ENCODE data around the gene REPIN1.
"Not testable (repeated sequence)": the region's sequence is repeated elsewhere in the genome, so short reads cannot be mapped to it uniquely, and the experiment has no call there.

Gene REPIN1

DNA sequence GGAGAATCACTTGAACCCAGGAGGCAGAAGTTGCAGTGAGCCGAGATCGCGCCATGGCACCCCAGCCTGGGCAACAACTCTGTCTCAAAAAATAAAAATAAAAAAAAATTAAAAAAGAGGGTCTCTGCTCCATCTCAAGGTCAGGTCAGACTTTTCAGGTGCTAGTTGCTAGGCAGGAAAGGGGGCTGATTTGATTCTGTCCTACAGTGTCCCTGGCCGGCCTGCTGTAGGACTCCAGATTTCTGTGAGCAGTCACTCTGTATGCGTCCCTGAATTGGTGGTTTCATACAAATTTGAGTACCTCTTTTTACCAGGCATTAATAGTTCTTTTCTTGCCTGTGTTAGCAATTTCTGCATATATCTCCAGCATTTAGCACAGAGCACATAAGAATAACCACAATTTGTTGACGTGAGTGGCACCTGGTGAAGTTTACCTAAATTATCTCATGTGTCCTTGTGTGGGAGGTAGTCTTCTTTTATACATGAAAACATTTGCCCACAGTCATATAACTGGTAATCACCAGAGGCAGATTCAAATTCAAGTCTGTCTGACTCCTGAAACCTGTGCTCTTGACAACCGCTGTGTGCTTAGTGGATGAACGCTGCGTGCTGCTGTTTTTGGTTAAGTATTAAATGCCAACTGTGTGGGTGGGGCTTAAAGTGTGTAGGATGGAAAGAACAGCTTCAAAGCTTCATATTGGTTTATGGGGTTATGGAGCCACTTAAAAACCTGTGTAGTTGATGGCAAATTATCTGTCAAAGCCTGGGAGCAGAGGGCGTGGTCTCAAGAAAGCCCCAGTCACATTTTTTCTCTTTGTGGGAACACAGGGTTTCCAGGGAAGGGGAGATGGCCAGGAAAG, 7.3 kb downstream of the REPIN1 start:
- DNase-seq (ENCODE audit: low read depth in 3 of 3) = peak in 2 of 3 donors; percentile 17 to 49

DNA sequence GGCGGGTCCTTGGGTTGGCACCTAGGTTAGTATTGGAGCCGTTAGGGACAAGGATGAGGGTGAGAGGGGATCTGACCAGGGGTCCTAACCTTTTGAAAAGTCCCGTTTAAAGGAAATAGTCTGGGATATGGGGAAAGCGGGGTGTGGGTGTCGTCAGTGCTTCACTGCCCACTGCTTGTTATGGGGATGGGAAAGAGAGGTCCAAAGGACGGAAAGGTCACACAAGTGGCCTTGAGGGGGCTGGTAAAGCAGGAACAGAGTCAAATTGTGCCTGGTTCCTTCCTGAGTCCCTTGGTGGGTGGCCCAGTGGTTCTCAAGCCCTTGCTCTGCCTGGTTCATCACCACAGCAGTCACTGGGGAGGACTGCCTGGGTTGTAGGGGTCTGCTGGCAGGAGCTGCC, 7.9 kb downstream of the REPIN1 start:
- DNase-seq (ENCODE audit: low read depth in 3 of 3) = no peak

DNA sequence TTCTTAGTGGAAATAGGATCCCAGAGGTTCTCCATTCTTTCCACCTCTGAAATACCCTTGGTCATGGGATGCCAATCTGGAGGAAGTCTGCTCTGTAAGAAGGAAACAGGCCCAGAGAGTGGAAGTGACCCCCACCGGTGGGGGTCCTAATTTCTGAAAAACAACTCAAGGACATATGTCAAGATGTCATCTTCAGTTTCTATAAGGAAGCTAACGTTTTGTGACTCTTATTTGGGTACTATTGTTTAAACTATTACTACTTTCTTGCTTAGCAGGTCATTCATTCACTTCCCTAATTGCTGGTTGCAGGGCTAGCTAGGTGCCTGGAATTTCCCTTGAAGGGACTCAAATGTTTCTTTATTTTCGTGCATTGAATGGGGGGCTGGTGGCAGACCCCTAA, 8.6 kb downstream of the REPIN1 start:
- no peak for DNase-seq (ENCODE audit: low read depth in 3 of 3)

DNA sequence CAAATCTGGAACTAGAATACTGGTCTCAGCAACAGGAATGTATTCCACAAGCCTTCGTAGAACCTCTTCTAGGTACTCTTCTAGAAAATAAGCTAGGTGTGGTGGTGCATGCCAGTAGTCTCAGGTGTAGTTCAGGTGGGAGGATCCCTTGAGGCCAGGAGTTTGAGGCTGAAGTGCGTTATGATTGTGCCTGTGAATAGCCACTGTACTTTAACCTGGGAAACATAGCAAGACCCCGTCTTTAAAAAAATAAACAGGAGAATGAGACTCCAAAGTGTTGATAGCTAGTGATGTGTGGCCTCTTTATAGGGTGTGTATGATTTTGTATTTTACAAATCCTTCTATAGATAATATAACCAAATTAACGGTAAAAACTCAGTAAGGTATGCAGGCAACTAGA, 9.0 kb downstream of the REPIN1 start:
- no peak for DNase-seq (ENCODE audit: low read depth in 3 of 3)

DNA sequence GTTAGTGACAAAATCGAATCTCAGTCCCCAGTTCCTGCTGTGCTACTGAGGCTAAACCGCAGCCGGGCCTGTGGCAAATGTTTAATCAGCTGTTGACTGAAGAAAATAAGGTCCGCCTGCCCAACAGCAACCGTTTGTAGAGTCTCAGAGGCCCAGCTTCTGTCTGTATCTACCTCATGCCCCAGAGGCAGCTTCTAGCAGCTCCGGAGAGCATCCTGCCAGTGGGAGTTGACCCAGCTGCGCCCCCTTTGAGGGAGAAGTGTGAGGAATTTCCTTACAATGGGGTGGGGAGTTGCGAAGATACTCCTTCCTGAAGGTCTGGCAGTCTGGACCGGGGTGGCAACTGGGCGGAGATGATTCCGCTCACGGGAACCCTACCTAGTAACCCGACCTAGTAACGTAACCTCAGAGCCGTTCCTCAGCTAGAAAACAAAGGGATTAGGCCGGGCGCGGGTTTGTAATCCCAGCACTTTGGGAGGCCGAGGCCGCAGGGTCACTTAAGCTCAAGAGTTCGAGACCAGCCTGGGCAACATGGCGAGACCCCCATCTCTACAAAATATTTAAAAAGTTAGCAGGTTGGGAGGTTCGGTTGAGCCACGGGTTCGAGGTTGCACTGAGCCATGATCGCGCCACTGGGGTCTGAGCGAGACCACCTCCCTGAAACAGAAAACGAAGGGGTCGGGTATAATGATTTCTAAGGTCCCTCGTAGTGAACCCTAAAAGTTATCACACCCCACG, 9.7 kb downstream of the REPIN1 start:
- DNase-seq (ENCODE audit: low read depth in 3 of 3) = no peak

DNA sequence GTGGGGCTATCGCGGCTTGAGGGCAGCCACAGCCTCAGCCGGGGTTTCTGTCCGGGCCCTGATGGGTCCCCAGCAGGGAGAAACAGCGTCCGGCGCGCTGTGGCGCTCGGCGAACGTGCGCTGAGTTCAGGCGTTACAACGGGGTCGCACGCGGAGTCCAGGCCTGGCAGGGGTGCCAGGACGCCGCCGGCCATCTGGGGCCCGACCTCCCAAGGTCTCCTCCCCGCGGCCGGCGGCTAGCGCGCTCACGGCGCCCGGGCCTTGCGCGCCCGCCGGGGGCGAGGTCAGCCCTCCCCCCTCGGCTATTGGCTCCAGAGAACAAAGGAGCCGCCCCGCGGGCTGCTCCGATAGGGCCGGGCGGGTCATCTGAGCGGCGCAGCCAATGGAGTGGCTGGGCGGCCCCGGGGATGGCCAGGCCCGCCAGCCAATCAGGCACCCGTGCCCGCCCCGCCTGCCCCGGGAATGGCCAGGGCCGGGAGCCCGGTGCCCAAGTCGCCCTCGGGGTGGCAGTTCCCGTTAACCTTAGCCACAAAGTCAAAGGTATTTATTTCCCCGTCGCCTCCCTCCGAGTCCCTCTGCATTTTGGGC, 10.3 kb downstream of the REPIN1 start, which contains the start of gene ZNF775:
ZNF775 (plus strand) TSS at position 478 of the 588 bp plus-strand sequence. CDS start 9,141 bp downstream, outside the sequence.
- DNase-seq (ENCODE audit: low read depth in 3 of 3) = peak; percentile 84 to 89 (median 88)

DNA sequence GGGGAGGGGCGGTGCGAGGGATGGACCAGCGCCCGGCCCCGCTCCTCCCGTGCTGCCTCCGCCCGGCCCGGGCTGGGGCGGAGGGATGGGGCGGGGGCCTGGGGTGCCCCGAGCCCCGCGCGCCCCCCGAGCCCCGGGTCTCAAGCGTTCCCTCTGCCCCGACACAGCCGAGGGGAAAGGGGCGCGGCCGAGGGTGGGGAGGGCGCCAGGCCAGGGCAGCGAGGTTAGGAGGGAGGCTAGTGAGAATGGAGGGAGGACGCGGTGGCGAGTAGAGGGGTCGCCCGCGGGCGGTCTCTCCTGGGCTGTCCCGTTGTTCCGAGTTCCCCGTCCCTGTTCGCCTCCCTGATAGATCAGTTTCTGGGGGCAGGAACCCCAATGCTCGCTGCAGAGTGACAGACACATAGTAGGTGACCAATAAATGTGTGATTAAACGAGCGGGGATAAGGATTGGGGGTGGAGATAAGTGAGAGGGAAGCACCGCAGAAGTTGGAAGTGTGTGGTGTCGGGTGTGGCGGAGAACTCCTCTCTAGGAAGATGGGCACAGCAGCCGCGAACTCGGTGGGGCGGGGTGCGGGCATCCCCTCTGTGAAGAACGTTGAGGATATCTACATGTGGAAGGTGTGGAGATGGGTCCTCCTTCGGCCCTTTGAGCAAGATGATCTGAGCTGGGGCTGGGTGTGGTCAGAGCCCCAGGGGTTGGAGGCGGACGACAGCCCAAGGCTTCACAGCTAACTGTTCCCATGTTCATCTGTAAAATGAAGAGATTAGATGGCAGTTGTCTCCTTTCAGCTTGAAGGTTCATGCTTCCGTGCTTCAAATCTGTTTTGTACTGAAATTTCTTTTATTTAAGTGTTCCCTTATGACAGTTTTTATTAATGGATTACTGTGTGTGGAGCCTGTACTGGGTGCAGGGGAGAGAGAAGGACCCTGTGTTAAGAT, 11.1 kb downstream of the REPIN1 start:
- DNase-seq (ENCODE audit: low read depth in 3 of 3) = no peak

DNA sequence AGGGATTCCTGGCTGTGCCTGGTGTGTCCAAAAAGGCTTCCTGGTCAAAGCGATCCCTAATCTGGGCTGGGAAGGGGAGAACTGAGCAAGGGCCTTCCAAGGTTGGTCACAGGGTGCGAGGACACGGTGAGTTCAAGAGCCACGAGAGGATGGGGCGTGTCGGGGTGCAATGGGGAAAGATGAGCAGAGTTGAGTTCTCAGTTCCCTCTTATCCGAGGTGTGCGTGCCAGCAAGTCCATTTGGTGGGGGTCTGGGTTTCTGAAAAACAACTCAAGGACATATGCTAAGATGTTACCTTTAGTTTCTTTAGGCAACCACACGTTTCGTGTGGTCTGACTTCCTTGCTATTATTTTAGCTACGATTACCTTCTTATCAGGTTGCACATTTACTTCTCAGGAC, 11.8 kb downstream of the REPIN1 start:
- no peak for DNase-seq (ENCODE audit: low read depth in 3 of 3)

DNA sequence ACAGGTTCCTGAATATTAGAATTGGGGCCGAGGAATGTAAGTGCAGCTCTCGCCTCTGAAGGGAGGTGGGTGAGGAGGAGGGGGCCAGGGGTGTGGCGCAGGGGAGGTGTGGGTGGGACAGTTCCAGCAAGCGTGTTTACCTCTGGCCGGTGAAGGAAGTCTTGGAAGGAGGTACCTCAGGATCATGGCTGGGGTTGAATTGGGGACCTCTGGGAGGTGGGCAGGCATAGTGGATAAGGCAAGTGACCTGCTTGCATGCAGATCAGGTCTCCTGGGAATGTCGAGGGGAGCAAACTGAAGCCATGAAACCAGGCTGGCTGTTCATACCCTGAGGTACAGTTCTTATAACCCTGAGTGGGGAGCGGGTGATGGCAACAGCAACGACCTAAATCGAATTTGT, 12.5 kb downstream of the REPIN1 start:
- no peak for DNase-seq (ENCODE audit: low read depth in 3 of 3)

DNA sequence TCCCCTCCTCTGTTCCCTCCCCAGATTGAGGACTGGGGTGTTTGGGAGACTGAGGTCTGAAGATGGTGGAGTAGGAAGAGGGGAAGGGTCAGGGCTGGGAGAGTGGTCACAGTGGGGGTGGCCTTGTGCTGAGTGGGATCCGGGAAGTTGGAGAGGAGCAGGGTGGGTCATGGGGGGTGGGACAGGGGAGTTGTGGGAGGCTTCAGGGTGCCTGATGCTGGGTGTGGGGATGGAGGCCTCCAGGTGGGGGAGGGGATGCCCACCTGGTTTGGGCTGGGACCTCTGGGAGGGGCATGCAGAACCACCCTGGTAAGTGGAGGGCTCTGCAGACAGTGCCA, 13.1 kb downstream of the REPIN1 start:
- DNase-seq (ENCODE audit: low read depth in 3 of 3) = no peak

DNA sequence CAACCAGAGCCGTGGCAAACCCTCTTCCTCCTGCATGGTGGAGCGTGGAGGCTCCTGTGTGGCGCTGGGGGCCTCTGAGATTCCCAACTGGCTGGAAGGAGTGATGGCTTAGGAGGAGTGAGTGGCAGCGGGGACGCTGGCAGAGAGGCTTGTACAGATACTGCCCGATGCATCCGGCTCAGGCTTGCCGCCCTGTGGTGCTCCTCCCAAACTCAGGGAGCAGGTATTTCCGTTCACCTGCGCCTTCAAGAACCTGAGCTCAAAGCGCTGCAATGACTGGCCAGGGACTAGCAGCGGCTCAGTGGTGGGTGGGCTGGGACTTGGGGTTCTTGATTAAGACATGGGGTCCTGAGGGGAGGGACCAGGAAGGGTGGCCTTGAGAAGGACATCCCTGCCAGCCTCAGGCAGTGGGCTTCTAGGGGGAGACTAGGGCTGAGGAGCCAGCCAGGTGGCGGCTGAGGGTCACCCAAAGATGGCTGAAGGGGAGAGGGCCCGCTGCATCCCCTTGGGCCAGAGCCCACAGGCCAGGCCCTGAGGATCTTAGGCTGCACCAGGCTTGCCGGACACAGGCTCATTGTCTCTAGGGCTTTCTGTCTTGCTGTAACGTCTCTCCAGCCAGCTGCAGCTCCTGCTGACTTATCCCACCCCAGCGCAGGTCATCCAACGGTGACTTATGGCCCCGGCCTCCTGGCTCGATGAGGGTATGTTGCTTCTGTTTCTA, 13.7 kb downstream of the REPIN1 start:
- no peak for DNase-seq (ENCODE audit: low read depth in 3 of 3)

DNA sequence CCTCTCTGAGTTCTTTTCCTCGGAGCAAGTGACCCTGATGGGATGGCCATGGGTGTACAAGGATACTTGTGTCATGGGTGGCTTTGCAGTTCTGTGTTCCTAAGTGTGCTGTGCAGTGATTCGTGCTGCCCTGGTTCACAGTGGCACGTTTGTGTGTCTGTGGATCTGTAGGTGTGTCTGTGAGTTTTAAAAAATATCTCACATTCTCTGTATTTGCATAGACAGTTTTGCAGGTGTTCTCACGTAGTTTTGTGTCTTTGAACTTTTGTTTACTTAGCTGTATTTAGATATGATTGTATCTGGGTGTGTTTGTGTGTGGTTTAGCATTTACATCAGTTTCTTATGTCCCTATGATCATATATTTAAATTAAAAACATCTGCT, 14.2 kb downstream of the REPIN1 start:
- DNase-seq (ENCODE audit: low read depth in 3 of 3) = no peak

DNA sequence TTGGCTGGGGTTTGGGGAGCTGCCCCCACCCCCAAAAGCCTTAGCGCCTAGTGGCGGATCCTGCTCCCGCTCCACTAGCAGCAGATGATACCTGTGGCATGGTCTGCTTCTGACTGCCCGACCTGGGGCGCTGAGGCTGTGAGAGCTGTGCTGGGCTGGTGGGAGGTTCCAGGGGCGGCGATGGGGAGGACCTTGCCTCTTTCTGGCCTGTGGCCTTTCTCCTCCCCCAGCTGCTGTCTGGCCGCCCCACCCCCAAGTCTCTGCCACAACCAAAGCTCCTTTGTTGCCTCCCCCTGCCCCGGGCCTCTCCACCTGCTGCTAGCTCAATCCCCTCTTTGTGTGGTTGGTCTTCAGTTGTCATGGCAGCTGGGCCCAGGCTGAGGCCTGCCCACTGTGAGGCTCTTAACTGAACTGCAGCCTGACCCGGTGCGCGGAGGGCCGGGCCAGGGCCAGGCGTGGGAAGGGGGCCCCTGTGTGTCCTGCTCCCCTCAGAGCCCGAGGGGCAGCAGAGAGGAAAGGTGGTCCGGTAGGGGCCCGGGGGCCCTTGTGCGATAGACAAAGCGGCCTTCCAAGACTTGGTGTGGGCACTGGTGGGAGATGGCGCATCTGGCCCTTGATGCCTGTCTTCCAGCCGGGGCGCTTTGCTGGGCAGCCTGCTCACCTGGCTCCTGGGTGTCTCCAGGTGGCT, 15.2 kb downstream of the REPIN1 start:
- no peak for DNase-seq (ENCODE audit: low read depth in 3 of 3)

DNA sequence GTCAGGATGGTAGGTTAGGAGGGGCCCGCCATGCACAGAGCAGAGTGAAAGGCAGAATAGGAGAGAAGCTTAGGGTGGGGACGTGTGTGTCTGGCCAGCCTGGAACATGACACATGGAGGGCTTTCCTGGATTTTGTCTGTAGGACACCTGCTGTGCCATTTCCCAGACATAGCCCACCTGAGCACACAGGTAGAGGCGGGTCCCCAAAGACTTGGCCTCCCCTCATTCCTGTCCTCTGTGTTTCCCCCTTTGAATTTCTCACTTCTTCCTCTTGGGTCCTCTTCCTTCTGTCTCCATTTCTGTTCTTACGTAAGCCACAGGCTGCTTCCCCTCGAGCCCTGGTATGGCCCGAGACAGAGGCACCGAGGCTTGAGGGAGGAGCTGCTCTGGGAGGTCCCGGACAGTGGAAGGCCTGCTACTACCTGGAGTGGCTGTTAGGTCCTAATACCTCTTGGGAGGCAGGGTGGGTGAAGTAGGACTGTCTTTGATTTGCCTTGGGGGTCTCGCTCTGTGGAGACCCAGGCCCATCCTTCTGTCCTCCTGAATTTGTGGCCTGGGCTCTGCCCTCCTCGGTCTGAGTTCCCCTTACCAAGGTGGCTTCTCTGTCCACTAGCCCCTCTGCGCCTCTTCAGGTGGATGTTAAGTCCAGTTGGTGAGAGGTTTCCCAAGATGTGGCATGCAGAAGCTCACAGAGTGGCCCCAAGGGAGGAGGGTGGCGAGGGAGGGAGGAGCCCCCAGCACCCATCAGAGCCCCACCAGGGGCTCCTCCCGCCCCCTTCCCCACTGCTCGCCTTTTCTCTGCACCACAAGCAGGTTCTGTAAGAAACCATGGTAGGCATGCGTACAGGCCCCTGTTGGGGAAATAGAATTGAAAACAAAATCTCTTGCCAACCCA, 16.0 kb downstream of the REPIN1 start:
- no peak for DNase-seq (ENCODE audit: low read depth in 3 of 3)

DNA sequence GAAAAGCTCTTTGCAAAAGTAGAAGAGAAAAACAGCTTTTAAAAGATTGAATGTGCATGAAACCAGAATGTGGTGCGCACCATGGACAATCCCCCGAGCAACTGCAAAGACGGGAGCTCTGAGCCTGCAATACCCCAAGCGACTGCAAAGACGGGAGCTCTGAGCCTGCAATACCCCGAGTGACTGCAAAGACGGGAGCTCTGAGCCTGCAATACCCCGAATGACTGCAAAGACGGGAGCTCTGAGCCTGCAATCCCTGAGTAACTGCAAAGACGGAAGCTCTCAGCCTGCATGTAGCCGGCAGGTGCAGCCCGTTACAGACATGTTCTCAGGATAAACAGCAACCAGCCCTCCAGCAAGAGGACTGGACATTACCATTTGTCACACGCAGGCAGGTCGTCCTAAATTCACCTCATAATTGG, 16.7 kb downstream of the REPIN1 start:
- DNase-seq (ENCODE audit: low read depth in 3 of 3) = no peak

DNA sequence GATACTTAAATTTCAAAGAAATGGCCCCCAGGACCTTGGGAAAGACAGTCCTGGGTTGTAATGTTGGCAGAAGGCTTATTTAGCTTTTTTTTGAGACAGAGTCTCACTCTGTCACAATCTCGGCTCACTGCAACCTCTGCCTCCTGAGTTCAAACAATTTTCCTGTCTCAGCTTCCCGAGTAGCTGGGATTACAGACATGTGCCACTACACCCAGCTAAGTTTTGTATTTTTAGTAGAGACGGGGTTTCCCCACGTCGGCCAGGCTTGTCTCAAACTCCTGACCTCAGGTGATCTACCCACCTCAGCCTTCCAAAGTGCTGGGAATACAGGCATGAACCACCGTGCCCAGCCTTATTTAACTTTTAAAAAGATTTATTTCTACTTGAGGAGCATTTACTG, 17.3 kb downstream of the REPIN1 start:
- DNase-seq (ENCODE audit: low read depth in 3 of 3) = not testable (repeated sequence)

DNA sequence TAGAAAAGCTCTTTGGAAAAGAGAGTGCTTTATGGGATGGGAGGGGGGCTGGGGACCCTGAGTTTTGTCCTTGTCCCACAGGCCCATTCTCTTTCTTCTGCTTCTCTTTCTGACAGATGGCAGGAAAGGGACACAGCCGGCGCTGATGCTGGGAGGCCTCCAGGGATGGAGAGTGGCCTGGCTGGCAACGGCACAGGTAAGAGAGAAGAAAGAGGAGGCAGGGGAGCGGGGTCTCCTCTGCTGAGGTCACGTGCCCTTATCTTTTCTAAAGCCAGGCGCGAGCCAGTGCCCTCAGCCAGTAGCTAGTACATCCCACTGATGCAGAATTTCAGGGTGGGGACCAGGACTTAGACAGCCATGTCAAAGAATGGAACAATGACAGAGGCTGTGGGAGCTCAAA, 19.7 kb downstream of the REPIN1 start:
- DNase-seq (ENCODE audit: low read depth in 3 of 3) = no peak

DNA sequence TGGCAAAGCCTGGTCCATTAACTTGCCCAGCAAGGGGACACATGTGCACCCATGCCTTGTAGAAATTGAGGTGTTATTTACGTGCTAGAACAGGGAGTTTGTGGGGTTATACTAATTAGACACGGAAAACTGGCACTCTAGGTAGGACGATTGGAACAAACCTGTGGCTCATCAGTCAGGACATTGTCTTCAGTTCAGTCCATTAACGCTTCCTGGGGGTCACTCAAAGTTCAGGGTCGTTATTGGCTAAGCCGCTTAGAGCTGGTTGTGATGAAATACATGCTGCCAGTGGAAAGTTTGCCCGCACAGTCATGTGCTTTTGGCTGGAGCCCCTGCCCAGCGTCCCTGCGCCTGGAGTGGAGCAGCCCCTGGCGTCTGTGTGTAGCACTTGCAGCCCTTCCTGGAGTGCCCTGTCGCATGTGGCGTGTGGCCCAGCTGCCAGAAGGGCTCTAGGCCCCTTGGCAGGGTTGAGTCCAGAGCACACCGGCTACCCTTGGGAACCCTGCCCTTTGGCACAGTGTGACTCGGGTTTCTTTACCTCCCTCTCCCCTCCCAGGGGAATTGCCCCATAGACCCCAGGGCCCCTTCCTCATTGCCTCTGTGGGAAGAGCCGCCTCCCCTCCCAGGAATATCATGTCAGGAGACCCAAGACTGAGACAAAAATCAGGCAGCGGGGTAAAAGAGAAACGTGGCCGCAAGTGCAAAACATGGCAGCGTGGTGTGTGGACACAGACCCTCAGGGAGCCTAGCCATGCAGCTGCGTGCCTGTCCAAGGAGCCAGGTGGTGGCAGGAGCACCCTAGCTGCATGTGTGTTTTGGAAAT, 20.3 kb downstream of the REPIN1 start:
- DNase-seq (ENCODE audit: low read depth in 3 of 3) = no peak

DNA sequence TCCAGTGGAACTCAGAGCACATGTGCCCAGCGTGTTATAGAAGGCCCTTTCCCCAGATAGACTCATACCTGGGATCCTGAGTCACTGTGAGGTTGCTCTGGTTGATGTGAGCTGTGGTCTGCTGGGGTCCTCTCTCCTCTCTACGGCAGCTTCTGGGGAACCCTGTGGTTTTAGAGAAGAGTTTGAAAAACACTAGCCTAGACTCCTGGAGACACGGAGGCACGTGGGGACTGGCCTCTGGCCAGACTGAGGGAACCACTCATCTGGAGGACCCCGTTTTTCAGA, 20.9 kb downstream of the REPIN1 start:
- no peak for DNase-seq (ENCODE audit: low read depth in 3 of 3)

All from stimulated activated CD4-positive, alpha-beta T cell treated with anti-CD3 and anti-CD28 coated beads, TNF-alpha, amount 100 ng/mL, for 48 hours (primary cell).